ENCODE measurements around the gene CD46.

DNA sequence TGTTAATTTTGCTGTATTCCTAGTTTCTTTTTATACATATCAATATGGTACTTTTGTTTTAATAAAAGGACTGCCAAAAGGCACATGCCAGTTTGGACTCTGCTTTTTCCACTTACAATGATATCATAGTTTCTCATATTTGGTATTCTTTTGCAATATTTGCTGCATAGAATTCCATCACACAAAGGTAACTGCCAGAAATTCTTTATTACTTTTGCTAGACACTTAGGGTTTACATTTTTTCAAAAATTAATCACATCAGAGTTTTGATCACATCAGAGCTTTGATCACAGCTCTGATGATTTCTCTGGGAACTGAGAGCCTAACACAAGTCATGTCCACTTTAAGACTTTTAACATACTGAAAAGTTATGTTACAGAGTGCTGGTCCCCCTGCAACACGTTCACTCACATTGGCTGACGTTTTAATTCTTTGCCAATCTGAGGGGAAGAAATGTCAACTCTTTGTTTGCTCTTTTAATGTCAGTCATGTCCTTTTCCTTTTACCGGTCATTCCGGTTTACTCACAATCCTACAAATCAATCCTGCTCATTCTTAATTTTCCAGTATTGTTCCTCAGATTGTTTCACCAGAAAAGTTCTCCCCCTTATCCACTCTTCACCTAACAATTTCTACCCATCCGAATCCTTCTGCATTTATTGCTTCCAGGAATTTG, 1.1 kb upstream of the CD46 start:
- TF ChIP-seq CTCF (IDR thresholded peaks at IDR 0.05) (no peak), POLR2A (IDR thresholded peaks at IDR 0.05) (no peak)

Data from testis (tissue), 2 donors.